CD4-positive, alpha-beta T cell treated with Interferon alpha-2 for 1 hour (primary cell): Measurements from ENCODE around the gene DIP2A.
A peak's percentile ranks its signal among the peaks of the same experiment; 100 is the strongest.
"Not testable (repeated sequence)": the region's sequence is repeated elsewhere in the genome, so short reads cannot be mapped to it uniquely, and the experiment has no call there.

Experiments used
- DNase-seq, 2 donors: peaks; one replicate each; pipeline ENCODE4 v3.0.0-alpha.2; 2020 to 2022

The DIP2A gene

GRCh38 chr21:46559291-46559983 lies 100.7 kb downstream of the DIP2A start:
- peak; percentile 36 to 61 for DNase-seq

- peak in 1 of 2 donors; percentile 14 for DNase-seq
Measured at GRCh38 chr21:46560568-46561444, 102.1 kb downstream of the DIP2A start.

- no peak for DNase-seq
Measured at GRCh38 chr21:46561445-46562090, 102.9 kb downstream of the DIP2A start.

- DNase-seq = no peak
Measured at GRCh38 chr21:46562472-46562871, 103.8 kb downstream of the DIP2A start.

GRCh38 chr21:46562964-46563607 lies 104.4 kb downstream of the DIP2A start:
- DNase-seq = no peak

- DNase-seq = no peak
Measured at GRCh38 chr21:46564391-46564790, 105.7 kb downstream of the DIP2A start.

- DNase-seq = no peak
Measured at GRCh38 chr21:46567348-46567747, 108.7 kb downstream of the DIP2A start.

- no peak for DNase-seq
Measured at GRCh38 chr21:46568562-46568961, 109.9 kb downstream of the DIP2A start.

GRCh38 chr21:46569081-46569480 lies 110.4 kb downstream of the DIP2A start:
- DNase-seq = no peak

- DNase-seq = no peak
Measured at GRCh38 chr21:46570119-46570518, 111.4 kb downstream of the DIP2A start.

GRCh38 chr21:46570631-46571030 lies 111.9 kb downstream of the DIP2A start:
- DNase-seq = no peak

GRCh38 chr21:46572850-46573249 lies 114.2 kb downstream of the DIP2A start:
- no peak for DNase-seq

- not testable (repeated sequence) for DNase-seq
Measured at GRCh38 chr21:46577786-46578185, 119.1 kb downstream of the DIP2A start.

GRCh38 chr21:46579394-46579793 lies 120.7 kb downstream of the DIP2A start:
- not testable (repeated sequence) for DNase-seq

GRCh38 chr21:46581780-46582307 lies 123.2 kb downstream of the DIP2A start:
- no peak for DNase-seq

GRCh38 chr21:46585191-46585953 lies 126.7 kb downstream of the DIP2A start:
- no peak for DNase-seq

- no peak for DNase-seq
Measured at GRCh38 chr21:46594276-46594675, 135.6 kb downstream of the DIP2A start.

- DNase-seq = no peak
Measured at GRCh38 chr21:46596201-46596600, 137.5 kb downstream of the DIP2A start.

GRCh38 chr21:46597031-46597430 lies 138.3 kb downstream of the DIP2A start:
- no peak for DNase-seq

- no peak for DNase-seq
Measured at GRCh38 chr21:46597896-46598343, 139.2 kb downstream of the DIP2A start.

- peak in 1 of 2 donors; percentile 28 for DNase-seq
Measured at GRCh38 chr21:46598581-46599572, 140.2 kb downstream of the DIP2A start.
